ENCODE results near the gene PIK3R4. TPM values are rescaled to one million over a fixed set of nuclear protein-coding genes. Genes with fewer than 3 reads are reported as not detected.

Gene PIK3R4
- total RNA-seq = 25.3 and 32.7 TPM in 2 replicates

GRCh38 chr3:130746246-130747039 lies at the start of gene PIK3R4:
TSS of gene PIK3R4 (minus strand) at chr3:130746829. CDS start at chr3:130745218, 1,611 bp downstream.

Other genes with a start within 250 kb of the PIK3R4 start
- gene COL6A6, start 229.7 kb downstream of the PIK3R4 start, total RNA-seq = 0.14 and 1.2 TPM in 2 replicates
- 203 and 208 TPM in 2 replicates for gene ATP2C1, start 147.3 kb upstream of the PIK3R4 start, total RNA-seq

All from smooth muscle cell of bladder (primary cell).